ENCODE measurements around the gene TMIGD1. TPM values are rescaled to one million over a fixed set of nuclear protein-coding genes. Genes with fewer than 3 reads are reported as not detected.

TMIGD1 gene
- total RNA-seq, 2 experiments from 2014 or later, result not detected

DNA sequence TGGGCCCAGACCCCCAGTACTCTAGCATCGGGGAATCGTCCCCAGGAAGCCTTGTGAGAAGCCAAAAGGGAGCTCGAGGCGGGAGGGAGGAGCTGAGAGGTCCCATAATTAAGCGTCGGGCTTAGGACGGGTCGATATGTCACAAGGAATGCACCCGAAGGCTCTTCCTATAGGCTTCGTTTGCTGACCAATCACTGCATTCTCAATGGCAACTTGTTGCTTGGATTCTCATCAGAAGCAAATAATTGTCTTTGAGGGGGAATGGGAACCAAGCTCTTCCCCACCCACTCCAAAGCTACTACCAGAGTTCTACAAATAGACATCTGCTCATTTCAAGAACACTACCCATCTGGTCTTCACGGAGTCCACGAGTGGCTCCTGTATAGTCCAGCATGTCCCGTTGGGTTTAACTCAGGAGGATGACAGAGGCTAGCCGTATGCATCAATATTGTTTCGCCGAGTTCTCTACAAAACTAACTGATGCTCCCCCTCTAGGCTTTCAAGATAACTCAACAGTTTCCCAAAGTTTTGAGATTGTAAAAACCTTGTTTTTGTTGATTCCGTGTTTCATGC, 41.5 kb downstream of the TMIGD1 start:
- Histone ChIP-seq H3K4me1 (ENCODE audit: insufficient read depth, low read length) (peaks cover 8% of the 10 kb centered on the region), H3K27ac (ENCODE audit: low read depth in 1 of 2, low read length in 2 of 2) (no peak overlapping the region), H3K27me3 (ENCODE audit: control insufficient read depth in 1 of 2, insufficient read depth in 2 of 2, low read length in 2 of 2) (no peaks in the 10 kb centered on the region), H3K9me3 (ENCODE audit: control insufficient read depth in 1 of 2, insufficient read depth in 1 of 2, low read length in 2 of 2) (no peaks in the 10 kb centered on the region), H3K36me3 (ENCODE audit: insufficient read depth, low read length) (peaks cover 14% of the 10 kb centered on the region), H3K4me3 (ENCODE audit: low read length) (peak overlapping the region; percentile 91)
- H3K27me3 Mint-ChIP-seq, result no peaks in the 10 kb centered on the region
- no peak for ATAC-seq (ENCODE audit: poor library complexity)
- no peaks in the 10 kb centered on the region for H3K9me3 Mint-ChIP-seq
- no peak overlapping the region for H3K27ac Mint-ChIP-seq
- POLR2A ChIA-PET, result interaction anchor here (0.6 to 3.3 kb wide), 14 partner anchors 12 to 188 kb away, joined by 3 to 42 read pairs (median 4); partner anchors contain the start of gene TMIGD1
- H3K4me3 Mint-ChIP-seq, result no peak overlapping the region
- CTCF ChIA-PET, result interaction anchor here (0.6 to 3.4 kb wide), 4 partner anchors 40 to 265 kb away, joined by 3 to 28 read pairs (median 4); no protein-coding TSS in a partner anchor
- intact Hi-C loops (cut with DNase I, micrococcal nuclease), result loop anchor here in 1 of 2 experiments (5.0 kb wide), 1 partner anchor 170 kb away; no protein-coding TSS in a partner anchor
- H3K4me1 Mint-ChIP-seq (ENCODE audit: low read depth), result peaks cover 24% of the 10 kb centered on the region
- TF ChIP-seq, protein P1, sequence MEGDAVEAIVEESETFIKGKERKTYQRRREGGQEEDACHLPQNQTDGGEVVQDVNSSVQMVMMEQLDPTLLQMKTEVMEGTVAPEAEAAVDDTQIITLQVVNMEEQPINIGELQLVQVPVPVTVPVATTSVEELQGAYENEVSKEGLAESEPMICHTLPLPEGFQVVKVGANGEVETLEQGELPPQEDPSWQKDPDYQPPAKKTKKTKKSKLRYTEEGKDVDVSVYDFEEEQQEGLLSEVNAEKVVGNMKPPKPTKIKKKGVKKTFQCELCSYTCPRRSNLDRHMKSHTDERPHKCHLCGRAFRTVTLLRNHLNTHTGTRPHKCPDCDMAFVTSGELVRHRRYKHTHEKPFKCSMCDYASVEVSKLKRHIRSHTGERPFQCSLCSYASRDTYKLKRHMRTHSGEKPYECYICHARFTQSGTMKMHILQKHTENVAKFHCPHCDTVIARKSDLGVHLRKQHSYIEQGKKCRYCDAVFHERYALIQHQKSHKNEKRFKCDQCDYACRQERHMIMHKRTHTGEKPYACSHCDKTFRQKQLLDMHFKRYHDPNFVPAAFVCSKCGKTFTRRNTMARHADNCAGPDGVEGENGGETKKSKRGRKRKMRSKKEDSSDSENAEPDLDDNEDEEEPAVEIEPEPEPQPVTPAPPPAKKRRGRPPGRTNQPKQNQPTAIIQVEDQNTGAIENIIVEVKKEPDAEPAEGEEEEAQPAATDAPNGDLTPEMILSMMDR (IDR thresholded peaks at IDR 0.05), result no peak
- peaks cover 24% of the 10 kb centered on the region for H3K36me3 Mint-ChIP-seq (ENCODE audit: low read depth)
- no peak for DNase-seq

DNA sequence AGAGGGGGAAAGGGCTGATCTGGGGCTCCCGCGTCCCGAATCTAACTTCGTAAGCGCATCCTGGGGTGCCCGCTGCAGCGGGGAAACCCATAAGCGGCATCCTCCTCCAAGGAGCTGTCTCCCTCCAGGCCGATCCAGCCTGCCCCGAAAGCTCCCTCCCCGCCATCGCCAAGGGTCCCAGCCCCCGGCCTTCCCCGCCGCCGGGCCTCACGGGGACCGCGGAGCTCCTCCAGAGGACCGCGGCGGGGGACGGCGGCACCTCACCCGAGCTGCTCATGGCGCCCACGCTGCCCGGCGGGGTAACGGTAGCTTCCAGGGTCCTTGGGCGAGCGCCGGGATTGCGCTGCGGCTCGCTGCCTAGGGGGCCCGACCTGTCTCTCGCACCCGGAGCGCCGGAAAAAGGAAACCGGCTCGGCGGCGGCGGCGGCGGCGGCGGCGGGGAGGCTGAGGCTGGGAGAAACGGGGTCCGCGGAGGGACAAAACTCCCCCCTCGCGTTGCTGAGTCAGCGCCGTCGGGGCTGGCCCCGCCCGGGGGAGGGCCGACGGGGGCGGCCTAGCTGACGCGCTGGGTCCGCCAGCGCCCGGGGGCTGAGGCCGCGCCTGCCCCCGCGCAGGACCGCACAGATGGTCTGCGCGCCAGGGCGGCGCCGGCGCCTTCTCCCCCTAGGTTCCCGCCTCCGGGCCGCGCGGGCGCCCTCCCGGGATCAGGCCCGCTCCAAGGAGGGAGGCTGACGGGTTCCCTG, 42.1 kb downstream of the TMIGD1 start, which contains the start of gene BLMH:
TSS of gene BLMH (minus strand) at position 402 of the 743 bp plus-strand sequence. CDS start at position 277, 125 bp downstream.
- Mint-ChIP-seq H3K27ac (peak within 1 kb of the TSS; percentile 84), H3K4me3 (peak within 1 kb of the TSS; percentile 98), H3K4me1 (ENCODE audit: low read depth) (peaks cover 24% of the 10 kb centered on the region), H3K27me3 (no peaks in the 10 kb centered on the region), H3K36me3 (ENCODE audit: low read depth) (peaks cover 30% of the 10 kb centered on the region), H3K9me3 (no peaks in the 10 kb centered on the region)
- ChIA-PET CTCF (interaction anchor here (1.0 to 3.4 kb wide), 3 partner anchors 45 to 49 kb away, joined by 3 to 28 read pairs (median 4); no protein-coding TSS in a partner anchor), POLR2A (interaction anchor here (0.6 to 3.3 kb wide), 16 partner anchors 9 to 805 kb away, joined by 3 to 42 read pairs (median 4); partner anchors contain the start of gene TMIGD1)
- Histone ChIP-seq H3K27me3 (ENCODE audit: control insufficient read depth in 1 of 2, insufficient read depth in 2 of 2, low read length in 2 of 2) (no peaks in the 10 kb centered on the region), H3K4me3 (ENCODE audit: low read length) (peak within 1 kb of the TSS; percentile 91), H3K36me3 (ENCODE audit: insufficient read depth, low read length) (peaks cover 21% of the 10 kb centered on the region), H3K27ac (ENCODE audit: low read depth in 1 of 2, low read length in 2 of 2) (no peak within 1 kb of the TSS), H3K4me1 (ENCODE audit: insufficient read depth, low read length) (peaks cover 8% of the 10 kb centered on the region), H3K9me3 (ENCODE audit: control insufficient read depth in 1 of 2, insufficient read depth in 1 of 2, low read length in 2 of 2) (no peaks in the 10 kb centered on the region)
- TF ChIP-seq, protein P1 (IDR thresholded peaks at IDR 0.05), result no peak
- ATAC-seq (ENCODE audit: poor library complexity), result peak; percentile 85
- DNase-seq, result peak; percentile 61 to 88 (median 80)
- intact Hi-C loops (cut with DNase I, micrococcal nuclease), result loop anchor here (1.0 to 5.0 kb wide), 3 partner anchors 41 to 169 kb away; no protein-coding TSS in a partner anchor
